Measurements from ENCODE around the gene SMARCA5. TPM values are rescaled to one million over a fixed set of nuclear protein-coding genes. Genes with fewer than 3 reads are reported as not detected.

SMARCA5 gene, protein sequence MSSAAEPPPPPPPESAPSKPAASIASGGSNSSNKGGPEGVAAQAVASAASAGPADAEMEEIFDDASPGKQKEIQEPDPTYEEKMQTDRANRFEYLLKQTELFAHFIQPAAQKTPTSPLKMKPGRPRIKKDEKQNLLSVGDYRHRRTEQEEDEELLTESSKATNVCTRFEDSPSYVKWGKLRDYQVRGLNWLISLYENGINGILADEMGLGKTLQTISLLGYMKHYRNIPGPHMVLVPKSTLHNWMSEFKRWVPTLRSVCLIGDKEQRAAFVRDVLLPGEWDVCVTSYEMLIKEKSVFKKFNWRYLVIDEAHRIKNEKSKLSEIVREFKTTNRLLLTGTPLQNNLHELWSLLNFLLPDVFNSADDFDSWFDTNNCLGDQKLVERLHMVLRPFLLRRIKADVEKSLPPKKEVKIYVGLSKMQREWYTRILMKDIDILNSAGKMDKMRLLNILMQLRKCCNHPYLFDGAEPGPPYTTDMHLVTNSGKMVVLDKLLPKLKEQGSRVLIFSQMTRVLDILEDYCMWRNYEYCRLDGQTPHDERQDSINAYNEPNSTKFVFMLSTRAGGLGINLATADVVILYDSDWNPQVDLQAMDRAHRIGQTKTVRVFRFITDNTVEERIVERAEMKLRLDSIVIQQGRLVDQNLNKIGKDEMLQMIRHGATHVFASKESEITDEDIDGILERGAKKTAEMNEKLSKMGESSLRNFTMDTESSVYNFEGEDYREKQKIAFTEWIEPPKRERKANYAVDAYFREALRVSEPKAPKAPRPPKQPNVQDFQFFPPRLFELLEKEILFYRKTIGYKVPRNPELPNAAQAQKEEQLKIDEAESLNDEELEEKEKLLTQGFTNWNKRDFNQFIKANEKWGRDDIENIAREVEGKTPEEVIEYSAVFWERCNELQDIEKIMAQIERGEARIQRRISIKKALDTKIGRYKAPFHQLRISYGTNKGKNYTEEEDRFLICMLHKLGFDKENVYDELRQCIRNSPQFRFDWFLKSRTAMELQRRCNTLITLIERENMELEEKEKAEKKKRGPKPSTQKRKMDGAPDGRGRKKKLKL
- 64.1 and 107 TPM in 2 replicates for total RNA-seq (2014; rRNA removed; shearing (Covaris generic))

DNA sequence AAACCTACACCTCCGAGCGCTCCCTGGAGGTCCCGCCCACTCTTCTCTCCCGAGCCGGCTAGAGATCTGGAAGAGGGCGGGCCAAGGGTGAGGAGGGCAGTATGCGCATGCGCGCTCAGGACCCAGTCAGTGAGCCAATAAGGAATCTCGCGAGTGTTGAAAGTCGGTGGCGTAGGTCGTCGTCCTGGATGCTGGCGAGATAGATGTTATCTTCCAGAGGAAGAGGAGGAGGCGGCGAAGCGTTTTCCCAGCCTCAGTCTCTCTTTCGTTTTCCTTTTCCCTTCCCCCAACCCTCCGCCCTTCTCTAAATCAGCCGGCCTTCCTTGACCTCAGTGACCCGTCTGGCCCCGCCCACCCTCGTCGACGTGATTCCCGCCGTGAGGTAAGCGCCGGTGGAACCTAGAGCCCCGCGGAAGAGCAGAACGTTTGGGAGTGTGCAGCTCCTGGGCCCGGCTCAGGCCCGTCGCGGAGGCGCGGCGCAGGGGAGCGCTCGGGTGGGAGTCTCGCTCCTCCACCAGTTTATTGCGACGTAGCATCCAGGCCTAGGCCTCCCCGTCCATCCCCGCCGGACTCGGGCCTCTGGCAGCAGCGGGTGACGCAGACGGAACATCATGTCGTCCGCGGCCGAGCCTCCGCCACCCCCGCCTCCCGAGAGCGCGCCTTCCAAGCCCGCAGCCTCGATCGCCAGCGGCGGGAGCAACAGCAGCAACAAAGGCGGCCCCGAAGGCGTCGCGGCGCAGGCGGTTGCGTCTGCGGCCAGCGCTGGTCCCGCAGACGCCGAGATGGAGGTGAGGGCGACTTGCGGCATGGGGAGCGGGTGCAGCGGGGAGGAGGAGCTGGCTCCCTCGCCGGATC, at the start of gene SMARCA5:
Gene SMARCA5 (plus strand): TSS at position 389 of the 855 bp plus-strand sequence. CDS start 223 bp downstream, at position 612.
- no peaks in the 10 kb centered on the region for H3K27me3 ChIP-seq (ENCODE audit: control insufficient read depth, insufficient read depth, low read length)

DNA sequence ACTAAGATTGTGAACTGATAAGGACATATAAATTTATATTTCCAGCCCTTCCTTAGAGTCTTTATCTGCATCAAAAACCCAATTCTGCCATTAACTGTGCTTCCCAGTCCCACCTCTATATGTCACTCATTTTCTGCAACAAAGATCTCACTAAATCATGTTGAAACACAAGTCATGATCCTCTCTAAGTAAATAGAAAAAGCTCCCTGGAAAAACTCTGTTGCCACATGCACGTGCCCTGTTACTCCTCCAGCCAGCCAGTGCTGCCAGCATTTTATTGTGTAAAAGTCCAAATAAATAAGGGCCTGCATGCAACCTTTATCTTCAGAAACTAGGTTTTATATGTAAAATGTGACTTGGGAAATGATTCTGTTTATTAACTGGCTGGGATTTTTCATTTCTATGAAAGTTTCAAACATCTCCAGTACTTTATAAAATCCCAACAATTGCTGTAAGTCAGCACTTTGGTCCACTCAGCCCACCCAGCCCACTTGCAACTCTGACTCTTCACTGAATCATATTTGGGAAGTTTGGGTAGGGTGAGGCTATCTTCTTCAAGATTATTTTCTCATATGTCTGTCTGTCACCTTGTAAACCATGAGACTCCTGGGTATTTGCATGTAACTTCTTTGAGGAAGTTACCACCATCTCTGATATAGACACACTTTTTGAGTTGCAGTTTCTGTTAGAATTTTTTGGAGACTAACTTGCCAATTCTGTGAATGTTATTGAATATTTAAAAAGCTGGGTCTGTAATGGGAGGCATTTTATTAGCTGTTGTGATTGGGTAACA, 40.0 kb upstream of the SMARCA5 start:
- no peak for DNase-seq
- Histone ChIP-seq H3K4me3 (ENCODE audit: insufficient read depth, low read depth, low read length) (no peak overlapping the region), H3K36me3 (replicated peaks; ENCODE audit: control insufficient read depth, insufficient read depth, low read length) (0 out of 2 replicates have a peak, but pooled peaks cover 1% of the 10 kb centered on the region), H3K27me3 (ENCODE audit: control insufficient read depth, insufficient read depth, low read length) (no peaks in the 10 kb centered on the region)

More for the DNA sequence above, at the start of gene SMARCA5:
- peak; percentile 89 for DNase-seq
- Histone ChIP-seq H3K4me3 (ENCODE audit: insufficient read depth, low read depth, low read length) (peak within 1 kb of the TSS; percentile 98), H3K36me3 (replicated peaks; ENCODE audit: control insufficient read depth, insufficient read depth, low read length) (peaks cover 4% of the 10 kb centered on the region; the same call in 1 of the 2 replicates)

- no peaks in the 10 kb centered on the region for H3K27me3 ChIP-seq (ENCODE audit: control insufficient read depth, insufficient read depth, low read length)
- no peak overlapping the region for H3K4me3 ChIP-seq (ENCODE audit: insufficient read depth, low read depth, low read length)
- no peak for DNase-seq
- H3K36me3 ChIP-seq (replicated peaks; ENCODE audit: control insufficient read depth, insufficient read depth, low read length) = no peaks in the 10 kb centered on the region
Observed at GRCh38 chr4:143477487-143477886, 36.0 kb upstream of the SMARCA5 start.

DNA sequence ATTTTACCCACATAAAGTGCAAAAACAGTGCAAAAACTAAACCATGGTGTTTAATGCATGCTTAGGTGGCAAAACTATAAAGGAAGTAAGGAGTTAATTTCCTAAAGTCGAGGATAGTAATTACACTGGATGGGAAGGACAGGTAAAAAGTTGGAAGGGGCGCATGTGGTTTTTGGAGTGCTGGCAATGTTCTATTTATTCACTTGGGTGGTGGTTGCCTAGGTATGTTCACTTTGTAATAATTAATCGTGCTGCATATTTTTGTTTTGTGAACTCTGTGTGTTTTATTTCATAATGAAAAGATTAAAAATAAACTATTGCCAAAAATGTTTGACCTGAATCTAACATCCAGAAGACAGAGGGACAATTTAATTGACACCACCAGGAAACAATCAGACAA, 32.1 kb upstream of the SMARCA5 start:
- Histone ChIP-seq H3K27me3 (ENCODE audit: control insufficient read depth, insufficient read depth, low read length) (no peaks in the 10 kb centered on the region), H3K4me3 (ENCODE audit: insufficient read depth, low read depth, low read length) (no peak overlapping the region), H3K36me3 (replicated peaks; ENCODE audit: control insufficient read depth, insufficient read depth, low read length) (no peaks in the 10 kb centered on the region)
- DNase-seq = no peak

- no peaks in the 10 kb centered on the region for H3K27me3 ChIP-seq (ENCODE audit: control insufficient read depth, insufficient read depth, low read length)
- no peak overlapping the region for H3K4me3 ChIP-seq (ENCODE audit: insufficient read depth, low read depth, low read length)
- no peaks in the 10 kb centered on the region for H3K36me3 ChIP-seq (replicated peaks; ENCODE audit: control insufficient read depth, insufficient read depth, low read length)
- DNase-seq = peak; percentile 3
Observed at GRCh38 chr4:143482840-143483239, 30.7 kb upstream of the SMARCA5 start.

DNA sequence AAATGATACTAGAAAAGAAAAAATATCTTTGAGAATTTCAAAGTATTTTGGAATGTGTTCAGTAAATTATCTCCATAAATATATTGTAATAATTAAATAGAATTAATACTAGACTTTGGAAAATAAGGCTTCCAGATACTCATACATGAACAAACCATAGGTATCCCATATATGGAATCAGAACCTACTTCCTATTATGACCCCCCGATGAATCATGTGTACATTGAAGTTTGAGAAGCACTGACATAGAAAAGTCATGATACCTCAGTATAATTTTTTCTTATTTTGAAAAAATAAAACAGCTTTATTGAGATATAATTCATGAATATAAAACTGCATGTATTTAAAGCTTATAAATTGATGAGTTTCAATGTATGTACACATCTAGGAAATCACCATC, 27.2 kb upstream of the SMARCA5 start:
- no peak for DNase-seq
- Histone ChIP-seq H3K4me3 (ENCODE audit: insufficient read depth, low read depth, low read length) (no peak overlapping the region), H3K36me3 (replicated peaks; ENCODE audit: control insufficient read depth, insufficient read depth, low read length) (no peaks in the 10 kb centered on the region), H3K27me3 (ENCODE audit: control insufficient read depth, insufficient read depth, low read length) (no peaks in the 10 kb centered on the region)

DNA sequence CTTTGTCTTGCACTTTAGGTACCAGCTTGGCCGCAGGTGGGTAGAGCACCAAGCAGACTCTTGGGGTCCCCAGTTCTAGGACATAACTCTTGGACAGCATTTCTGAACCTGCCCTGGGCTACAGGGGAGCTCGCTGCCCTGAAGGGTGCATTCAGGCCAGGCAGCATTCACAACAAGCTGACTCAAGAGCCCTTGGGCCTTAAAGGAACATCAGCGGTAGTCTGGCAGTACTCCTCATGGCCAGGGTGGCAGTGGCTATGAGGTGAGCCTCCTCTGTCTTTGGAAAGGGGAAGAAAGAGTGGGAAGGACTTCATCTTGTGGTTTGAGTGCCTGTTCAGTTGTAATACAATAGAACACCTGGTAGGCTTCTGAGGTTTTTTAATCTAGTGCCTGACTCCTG, 24.8 kb upstream of the SMARCA5 start:
- no peaks in the 10 kb centered on the region for H3K27me3 ChIP-seq (ENCODE audit: control insufficient read depth, insufficient read depth, low read length)
- H3K4me3 ChIP-seq (ENCODE audit: insufficient read depth, low read depth, low read length) = no peak overlapping the region
- DNase-seq = no peak
- no peaks in the 10 kb centered on the region for H3K36me3 ChIP-seq (replicated peaks; ENCODE audit: control insufficient read depth, insufficient read depth, low read length)

GRCh38 chr4:143489106-143489505, 24.4 kb upstream of the SMARCA5 start:
- Histone ChIP-seq H3K36me3 (replicated peaks; ENCODE audit: control insufficient read depth, insufficient read depth, low read length) (no peaks in the 10 kb centered on the region), H3K27me3 (ENCODE audit: control insufficient read depth, insufficient read depth, low read length) (no peaks in the 10 kb centered on the region), H3K4me3 (ENCODE audit: insufficient read depth, low read depth, low read length) (no peak overlapping the region)
- DNase-seq = no peak

GRCh38 chr4:143498021-143498420, 15.5 kb upstream of the SMARCA5 start:
- Histone ChIP-seq H3K36me3 (replicated peaks; ENCODE audit: control insufficient read depth, insufficient read depth, low read length) (no peaks in the 10 kb centered on the region), H3K27me3 (ENCODE audit: control insufficient read depth, insufficient read depth, low read length) (no peaks in the 10 kb centered on the region), H3K4me3 (ENCODE audit: insufficient read depth, low read depth, low read length) (no peak overlapping the region)
- no peak for DNase-seq

GRCh38 chr4:143502231-143502630, 11.3 kb upstream of the SMARCA5 start:
- H3K36me3 ChIP-seq (replicated peaks; ENCODE audit: control insufficient read depth, insufficient read depth, low read length) = no peaks in the 10 kb centered on the region
- DNase-seq = no peak
- H3K4me3 ChIP-seq (ENCODE audit: insufficient read depth, low read depth, low read length) = no peak overlapping the region
- H3K27me3 ChIP-seq (ENCODE audit: control insufficient read depth, insufficient read depth, low read length) = no peaks in the 10 kb centered on the region

GRCh38 chr4:143506031-143506430, 7.5 kb upstream of the SMARCA5 start:
- Histone ChIP-seq H3K27me3 (ENCODE audit: control insufficient read depth, insufficient read depth, low read length) (no peaks in the 10 kb centered on the region), H3K36me3 (replicated peaks; ENCODE audit: control insufficient read depth, insufficient read depth, low read length) (no peaks in the 10 kb centered on the region), H3K4me3 (ENCODE audit: insufficient read depth, low read depth, low read length) (no peak overlapping the region)
- no peak for DNase-seq

DNA sequence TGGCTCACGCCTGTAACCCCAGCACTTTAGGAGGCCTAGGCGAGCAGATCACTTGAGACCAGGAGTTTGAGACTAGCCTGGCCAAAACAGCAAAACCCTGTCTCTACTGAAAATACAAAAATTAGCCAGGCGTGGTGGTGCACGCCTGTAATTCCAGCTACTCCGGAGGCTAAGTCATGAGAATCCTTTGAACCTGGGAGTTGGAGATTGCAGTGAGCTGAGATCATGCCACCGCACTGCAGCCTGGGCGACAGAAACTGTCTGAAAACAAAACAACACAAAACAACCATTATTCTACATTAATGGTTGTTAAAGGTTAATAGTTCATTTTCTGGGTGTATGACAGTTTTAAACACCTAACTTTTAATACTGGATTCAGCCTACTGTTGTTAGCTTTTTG, 1.6 kb upstream of the SMARCA5 start:
- no peaks in the 10 kb centered on the region for H3K27me3 ChIP-seq (ENCODE audit: control insufficient read depth, insufficient read depth, low read length)
- H3K36me3 ChIP-seq (replicated peaks; ENCODE audit: control insufficient read depth, insufficient read depth, low read length) = no peaks in the 10 kb centered on the region
- no peak for DNase-seq
- no peak overlapping the region for H3K4me3 ChIP-seq (ENCODE audit: insufficient read depth, low read depth, low read length)

DNA sequence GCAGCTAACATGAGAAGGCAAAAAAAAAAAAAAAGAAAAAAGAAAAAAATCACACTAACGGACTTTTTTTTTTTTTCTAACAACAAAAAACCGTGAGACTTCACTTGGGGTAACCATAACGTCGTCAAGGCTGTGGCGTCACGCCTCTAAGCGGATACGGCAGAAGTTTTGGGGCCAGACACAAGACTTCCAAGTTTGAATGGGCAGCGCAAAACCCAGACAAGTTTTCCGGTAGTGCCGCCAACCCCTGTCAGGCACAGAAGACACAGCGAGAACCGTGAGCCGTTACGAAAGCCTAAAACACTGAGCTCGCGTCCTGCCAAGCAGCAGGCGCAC, 556 bp upstream of the SMARCA5 start:
- Histone ChIP-seq H3K27me3 (ENCODE audit: control insufficient read depth, insufficient read depth, low read length) (no peaks in the 10 kb centered on the region), H3K4me3 (ENCODE audit: insufficient read depth, low read depth, low read length) (peak overlapping the region; percentile 98), H3K36me3 (replicated peaks; ENCODE audit: control insufficient read depth, insufficient read depth, low read length) (peaks cover 1% of the 10 kb centered on the region; the same call in 1 of the 2 replicates)
- DNase-seq = no peak

Measured in H7 (cell line).